ENCODE results near the gene OTULIN.

OTULIN gene

GRCh38 chr5:14745188-14745563 lies 80.7 kb downstream of the OTULIN start:
- ChIA-PET POLR2A (no interaction called here), CTCF (interaction anchor here (0.6 to 0.9 kb wide), 2 partner anchors 18 to 831 kb away, joined by 5 read pairs; no protein-coding TSS in a partner anchor)
- Histone ChIP-seq H3K27ac (ENCODE audit: extremely low read depth, low read depth, low read length) (no peak overlapping the region), H3K36me3 (ENCODE audit: control insufficient read depth in 2 of 2, insufficient read depth in 1 of 2, low read length in 2 of 2) (peaks cover 0 to 31% of the 10 kb centered on the region in 2 experiments), H3K4me1 (ENCODE audit: control insufficient read depth, insufficient read depth, low read length) (no peaks in the 10 kb centered on the region), H3K9me3 (ENCODE audit: control insufficient read depth, insufficient read depth, low read depth, low read length) (no peaks in the 10 kb centered on the region), H3K4me3 (ENCODE audit: low read depth, low read length) (no peak overlapping the region)
- TF ChIP-seq ZNF654 (tag by site-specific recombination; IDR thresholded peaks at IDR 0.05; ENCODE audit: low read depth) (no peak), ZNF214 (tag by site-specific recombination; IDR thresholded peaks at IDR 0.05; ENCODE audit: borderline replicate concordance) (no peak), ZNF580 (tag by site-specific recombination; IDR thresholded peaks at IDR 0.05) (no peak), ZNF416 (tag by site-specific recombination; IDR thresholded peaks at IDR 0.05) (no peak), ZNF529 (tag by site-specific recombination; IDR thresholded peaks at IDR 0.05; ENCODE audit: insufficient replicate concordance) (no peak), BCL11B (tag by site-specific recombination; IDR thresholded peaks at IDR 0.05; ENCODE audit: low read depth) (no peak), ZNF677 (tag by site-specific recombination; IDR thresholded peaks at IDR 0.05) (no peak), YY2 (tag by site-specific recombination; IDR thresholded peaks at IDR 0.05) (no peak), ZNF560 (tag by site-specific recombination; IDR thresholded peaks at IDR 0.05; ENCODE audit: borderline replicate concordance) (no peak), SP2 (tag by site-specific recombination; IDR thresholded peaks at IDR 0.05) (no peak), AEBP2 (tag by site-specific recombination; IDR thresholded peaks at IDR 0.05; ENCODE audit: borderline replicate concordance) (no peak), ZNF26 (tag by site-specific recombination; IDR thresholded peaks at IDR 0.05) (no peak), TSHZ1 (tag by site-specific recombination; IDR thresholded peaks at IDR 0.05; ENCODE audit: borderline replicate concordance) (no peak), ZNF629 (tag by site-specific recombination; IDR thresholded peaks at IDR 0.05) (no peak), ZNF530 (tag by site-specific recombination; IDR thresholded peaks at IDR 0.05; ENCODE audit: low read depth) (no peak), ZNF37A (tag by site-specific recombination; IDR thresholded peaks at IDR 0.05) (no peak), ZBTB48 (tag by site-specific recombination; IDR thresholded peaks at IDR 0.05) (no peak), ZNF148 (tag by site-specific recombination; IDR thresholded peaks at IDR 0.05; ENCODE audit: borderline replicate concordance) (no peak), ZNF394 (tag by site-specific recombination; IDR thresholded peaks at IDR 0.05; ENCODE audit: borderline replicate concordance) (no peak)
